ENCODE measurements around the gene INO80C.

GRCh38 chr18:35478520-35479435 lies 19.0 kb downstream of the INO80C start:
- TF ChIP-seq POLR2A (IDR thresholded peaks at IDR 0.05; ENCODE audit: low read length): peak; percentile 59
- TF ChIP-seq GATA1 (IDR thresholded peaks at IDR 0.05; ENCODE audit: low read depth, low read length): no peak
